Endothelial cell of umbilical vein (primary cell): Measurements from ENCODE around the gene KRTAP4-3. TPM values are rescaled to one million over a fixed set of nuclear protein-coding genes. Genes with fewer than 3 reads are reported as not detected.
"Not testable (repeated sequence)": the region's sequence is repeated elsewhere in the genome, so short reads cannot be mapped to it uniquely, and the experiment has no call there.

Experiments used
- BruUV-seq: library from RNA; stranded (reverse); fragments of 400-500 nt; replicated peaks from 2 replicates; lab custom pipeline; 2021; lab: Mats Ljungman, UMichigan
- CTCF ChIA-PET: fragments of 300-600, 350-600 bp; sonication (Branson Sonifier 250); formaldehyde crosslinking; loops from one replicate; lab custom pipeline; 2021; ENCODE audit warnings: antibody characterized with exemption, inconsistent platforms; lab: Charles Lee
- POLR2A ChIA-PET: fragments of 300-600, 350-600 bp; sonication (Branson Sonifier 250); formaldehyde crosslinking; loops from one replicate; lab custom pipeline; 2021; ENCODE audit warnings: antibody characterized with exemption, inconsistent platforms; lab: Charles Lee
- DNase-seq: peaks from one replicate; pipeline ENCODE4 v3.0.0-alpha.2; 2011; ENCODE audit warnings: low read depth, low spot score
- FAIRE-seq: peaks from 2 replicates; lab custom pipeline; 2011; peaks lifted over from hg19 to GRCh38; lab: Jason Lieb, UNC
- H2AFZ ChIP-seq: 2 replicates; pipeline ENCODE4 v1.6.0; 2012; ENCODE audit warnings: low read depth, low read length, control low read depth, inconsistent platforms
- H3K27ac ChIP-seq: 2 replicates; pipeline ENCODE4 v1.5.1; 2011; ENCODE audit warnings: low read depth, mild to moderate bottlenecking, control low read depth, low read length, moderate library complexity; ENCODE audit not compliant: insufficient read depth
- H3K27me3 ChIP-seq, 2 experiments: 2 replicates each; pipeline versions ENCODE4 v1.6.0 to v1.6.1; 2011; ENCODE audit warnings: low read length in 2 of 2, mixed read lengths in 1 of 2; ENCODE audit not compliant: control insufficient read depth in 2 of 2, insufficient read depth in 2 of 2
- H3K36me3 ChIP-seq, 2 experiments: 2 replicates in 1 of 2; 3 replicates in 1 of 2; pipeline ENCODE4 v1.5.1; 2011; ENCODE audit warnings: low read length in 2 of 2, mild to moderate bottlenecking in 1 of 2, moderate library complexity in 1 of 2; ENCODE audit not compliant: control insufficient read depth in 2 of 2, insufficient read depth in 2 of 2; ENCODE audit errors: extremely low read depth in 1 of 2
- H3K4me1 ChIP-seq: 3 replicates; pipeline ENCODE4 v1.5.1; 2011; ENCODE audit warnings: mild to moderate bottlenecking, low read length; ENCODE audit not compliant: control insufficient read depth, insufficient read depth; ENCODE audit errors: extremely low read depth
- H3K4me2 ChIP-seq: 2 replicates; pipeline ENCODE4 v1.6.1; 2011; ENCODE audit warnings: low read length, control low read depth, mixed read lengths; ENCODE audit not compliant: insufficient read depth
- H3K4me3 ChIP-seq, 3 experiments: fragments of 200-600 bp in 1 of 3; sonication (generic), shearing (Covaris generic) in 1 of 3; replicated peaks in 1 of 3; 2 replicates each; pipeline ENCODE4 v1.5.1; 2011 to 2016; ENCODE audit warnings: control low read depth in 3 of 3, low read length in 3 of 3, mild to moderate bottlenecking in 2 of 3, inconsistent platforms in 1 of 3, low read depth in 1 of 3, moderate library complexity in 1 of 3; ENCODE audit not compliant: insufficient read depth in 1 of 3
- H3K79me2 ChIP-seq: 2 replicates; pipeline ENCODE4 v1.6.0; 2012; ENCODE audit warnings: low read length, inconsistent platforms; ENCODE audit not compliant: control insufficient read depth, insufficient read depth
- H3K9ac ChIP-seq: replicated peaks from 2 replicates; pipeline ENCODE3; 2011; ENCODE audit warnings: low read length, control low read depth; ENCODE audit not compliant: insufficient read depth; ENCODE audit errors: extremely low read depth
- H3K9me1 ChIP-seq: replicated peaks from 3 replicates; pipeline ENCODE4 v1.6.0; 2011; ENCODE audit warnings: mild to moderate bottlenecking, low read length; ENCODE audit not compliant: control insufficient read depth, insufficient read depth; ENCODE audit errors: extremely low read depth
- H3K9me3 ChIP-seq: replicated peaks from 2 replicates; pipeline ENCODE4 v1.5.1; 2012; ENCODE audit warnings: low read length, inconsistent platforms; ENCODE audit not compliant: control insufficient read depth, insufficient read depth
- H4K20me1 ChIP-seq: replicated peaks from 2 replicates; pipeline ENCODE3; 2011; ENCODE audit warnings: mild to moderate bottlenecking, low read length; ENCODE audit not compliant: control insufficient read depth, insufficient read depth; ENCODE audit errors: extremely low read depth
- CTCF ChIP-seq, 2 donors: IDR thresholded peaks; 1 replicate in 1 of 2; 2 replicates in 1 of 2; pipeline ENCODE4 v1.5.1; 2011; ENCODE audit warnings: low read length in 2 of 2, mild to moderate bottlenecking in 2 of 2, moderate library complexity in 2 of 2, control low read depth in 1 of 2, inconsistent platforms in 1 of 2, low read depth in 1 of 2; ENCODE audit not compliant: insufficient read depth in 1 of 2; ENCODE audit errors: extremely low read depth in 1 of 2
- EZH2 ChIP-seq: IDR thresholded peaks from 2 replicates; pipeline ENCODE4 v1.6.1; 2012; ENCODE audit warnings: borderline replicate concordance, low read depth, mild to moderate bottlenecking, moderate library complexity, low read length, inconsistent platforms; ENCODE audit not compliant: severe bottlenecking
- FOS ChIP-seq: IDR thresholded peaks from 2 replicates; pipeline ENCODE4 v1.6.1; 2011; ENCODE audit warnings: mild to moderate bottlenecking, low read length, moderate library complexity, borderline replicate concordance; ENCODE audit not compliant: insufficient read depth
- GATA2 ChIP-seq: IDR thresholded peaks from 2 replicates; pipeline ENCODE4 v1.7.0; 2011; ENCODE audit warnings: low read depth, mild to moderate bottlenecking, moderate library complexity, mixed read lengths, low read length; ENCODE audit not compliant: insufficient read length, insufficient read depth
- JUN ChIP-seq: IDR thresholded peaks from 2 replicates; pipeline ENCODE4 v1.6.1; 2011; ENCODE audit warnings: borderline replicate concordance, low read depth; ENCODE audit not compliant: insufficient read length, insufficient read depth
- MAX ChIP-seq: IDR thresholded peaks from 2 replicates; pipeline ENCODE4 v1.6.1; 2011; ENCODE audit not compliant: insufficient read depth, insufficient read length
- MYC ChIP-seq: IDR thresholded peaks from one replicate; pipeline ENCODE4 v1.6.1; 2011; ENCODE audit warnings: mild to moderate bottlenecking, low read depth, low read length
- POLR2A ChIP-seq: IDR thresholded peaks from 2 replicates; pipeline ENCODE4 v1.6.1; 2012; ENCODE audit warnings: low read depth, mild to moderate bottlenecking, control low read depth, low read length
- POLR2AphosphoS5 ChIP-seq: IDR thresholded peaks from 2 replicates; pipeline ENCODE4 v1.6.1; 2012; ENCODE audit warnings: low read depth, mild to moderate bottlenecking, control low read depth, low read length, moderate library complexity; ENCODE audit not compliant: insufficient read depth
- dilution Hi-C: fragments of 300-500 bp; cut with MboI; formaldehyde crosslinking; loops from one replicate; pipeline ENCODE4 v1.15.0; 2019; ENCODE audit warnings: low sequenced_read_pairs; ENCODE audit not compliant: extremely low pct_ligation_motif_present
- intact Hi-C: fragments of 100-400 bp; cut with micrococcal nuclease; formaldehyde crosslinking; loops from one replicate; pipeline ENCODE4 v1.10.0; 2022
- polyA plus RNA-seq, 4 experiments: library from polyadenylated mRNA; depleted of rRNA in 3 of 4; stranded (reverse) in 3 of 4; unstranded in 1 of 4; fragments of >200 nt; gene quantifications; 2 replicates each; pipeline versions ENCODE4 v1.2.1 to v1.2.3, GENCODE V29; 2011 to 2012; ENCODE audit warnings: missing spikeins in 1 of 4
- total RNA-seq: library from RNA; stranded (reverse); gene quantifications from 2 replicates; pipeline ENCODE4 v1.2.3, GENCODE V29; 2021

KRTAP4-3 gene
- total and polyA plus RNA-seq, 2 donors (not counting 3 experiments of a cell fraction or from before 2014, with no cell fraction given): not detected

GRCh38 chr17:41123292-41123990, 44.6 kb downstream of the KRTAP4-3 start:
- H3K9ac ChIP-seq, FAIRE-seq, CTCF ChIA-PET, H2AFZ ChIP-seq, H3K9me3 ChIP-seq, H3K27ac ChIP-seq, H3K4me3 ChIP-seq, H3K9me1 ChIP-seq, H3K27me3 ChIP-seq, H3K79me2 ChIP-seq, intact Hi-C loops, DNase-seq, H3K36me3 ChIP-seq, POLR2A ChIA-PET, dilution Hi-C loops, H4K20me1 ChIP-seq, H3K4me2 ChIP-seq, BruUV-seq, H3K4me1 ChIP-seq: not testable (repeated sequence)

DNA sequence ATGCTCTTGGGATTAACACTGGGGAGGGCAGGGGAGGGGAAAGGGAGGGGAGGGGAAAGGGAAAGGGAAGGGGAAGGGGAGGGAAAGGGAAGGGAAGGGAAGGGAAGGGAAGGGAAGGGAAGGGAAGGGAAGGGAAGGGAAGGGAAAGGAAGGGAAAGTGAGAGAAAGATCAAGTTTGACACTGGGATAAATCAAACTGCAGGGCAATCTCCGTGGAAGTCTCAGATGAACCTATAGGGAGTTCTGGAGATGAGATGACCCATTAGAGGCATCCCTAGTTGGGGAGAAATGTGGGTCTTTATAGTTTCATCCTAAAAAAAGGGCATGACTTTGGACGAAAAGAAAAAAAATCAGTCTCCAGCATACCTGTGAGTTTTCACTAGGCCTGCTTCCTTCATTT, 46.3 kb downstream of the KRTAP4-3 start:
- Histone ChIP-seq H3K4me2 (no peak overlapping the region), H3K4me3 (no peak overlapping the region), H3K27me3 (no peaks in the 10 kb centered on the region), H2AFZ (no peak overlapping the region), H4K20me1 (no peaks in the 10 kb centered on the region), H3K9me1 (no peaks in the 10 kb centered on the region), H3K4me1 (peaks cover 3% of the 10 kb centered on the region), H3K36me3 (no peaks in the 10 kb centered on the region), H3K9ac (no peak overlapping the region), H3K9me3 (no peaks in the 10 kb centered on the region), H3K79me2 (no peaks in the 10 kb centered on the region), H3K27ac (no peak overlapping the region)
- TF ChIP-seq POLR2AphosphoS5: no peak
- TF ChIP-seq GATA2: no peak
- TF ChIP-seq EZH2: no peak
- TF ChIP-seq MAX: no peak
- no peak for TF ChIP-seq FOS
- TF ChIP-seq CTCF (IDR thresholded peaks at IDR 0.05; ENCODE audit: extremely low read depth in 1 of 2, insufficient read depth in 1 of 2, low read depth in 1 of 2, low read length in 2 of 2): no peak
- no peak for TF ChIP-seq JUN
- TF ChIP-seq POLR2A: no peak
- no peak for TF ChIP-seq MYC
- no TSS peak for BruUV-seq
- CTCF ChIA-PET: no interaction called here
- FAIRE-seq (no peak), DNase-seq (no peak)
- intact Hi-C loops: no loop called here
- POLR2A ChIA-PET: no interaction called here
- dilution Hi-C loops: no loop called here
